Esophagus squamous epithelium (tissue), 5 donors: ENCODE data around the gene PNPLA5. TPM values are rescaled to one million over a fixed set of nuclear protein-coding genes. Genes with fewer than 3 reads are reported as not detected.
A peak's percentile ranks its signal among the peaks of the same experiment; 100 is the strongest.
"Not testable (repeated sequence)": the region's sequence is repeated elsewhere in the genome, so short reads cannot be mapped to it uniquely, and the experiment has no call there.

Experiments
- DNase-seq: peaks from one replicate; lab custom pipeline; 2025; lab: John Stamatoyannopoulos, UW
- H3K27ac ChIP-seq, 4 donors: fragments of 200-600 bp; sonication (generic); one replicate each; pipeline ENCODE4 v1.5.1; 2016 to 2019; ENCODE audit warnings: mild to moderate bottlenecking in 1 of 4
- H3K27me3 ChIP-seq, 4 donors: fragments of 200-600 bp; sonication (generic); 1 replicate in 3 of 4; 2 replicates in 1 of 4; pipeline versions ENCODE4 v1.5.1 to v1.6.0; 2017 to 2021; ENCODE audit warnings: antibody characterized with exemption in 1 of 4
- H3K36me3 ChIP-seq, 3 donors: fragments of 200-600 bp; sonication (generic); one replicate each; pipeline ENCODE4 v1.5.1; 2016 to 2019
- H3K4me1 ChIP-seq, 3 donors: fragments of 200-600 bp; sonication (generic); one replicate each; pipeline ENCODE4 v1.5.1; 2017 to 2019
- H3K4me3 ChIP-seq, 4 donors: fragments of 200-600 bp; sonication (generic); 1 replicate in 3 of 4; 2 replicates in 1 of 4; pipeline ENCODE4 v1.5.1; 2016 to 2019; ENCODE audit warnings: mild to moderate bottlenecking in 2 of 4, moderate library complexity in 1 of 4
- H3K9me3 ChIP-seq, 3 donors: fragments of 200-600 bp; sonication (generic); one replicate each; pipeline ENCODE4 v1.5.1; 2016 to 2019
- CTCF ChIP-seq, 6 experiments: fragments of 450-650 bp in 4 of 6; fragments of 200-600 bp in 2 of 6; sonication (generic) in 2 of 6; IDR thresholded peaks; one replicate each; pipeline ENCODE4 v1.5.1; 2016 to 2019; ENCODE audit warnings: antibody characterized with exemption in 6 of 6, mild to moderate bottlenecking in 4 of 6, moderate library complexity in 4 of 6
- POLR2A ChIP-seq, 4 donors: fragments of 450-650 bp; IDR thresholded peaks; one replicate each; pipeline ENCODE4 v1.6.1; 2017; ENCODE audit warnings: antibody characterized with exemption in 4 of 4, mild to moderate bottlenecking in 4 of 4, moderate library complexity in 3 of 4
- WGBS, 2 donors: methylation state at CpG; one replicate each; pipeline ENCODE4 v1.1.5; 2018; 5-methylcytosine and 5-hydroxymethylcytosine counted together
- intact Hi-C: fragments of 100-400 bp; cut with DNase I; formaldehyde crosslinking; loops from one replicate; pipeline ENCODE4 v1.15.0; 2022
- total RNA-seq, 4 donors: library from RNA; depleted of rRNA; stranded (reverse); fragments of >200 nt; gene quantifications; one replicate each; pipeline ENCODE4 v1.1.0, GENCODE V29; 2016
- donor health status: DM: yes; HTN: yes; CAD: no.

The PNPLA5 gene
- total RNA-seq, 4 donors from 2014 or later = not detected

- intact Hi-C loops = no loop called here
- TF ChIP-seq POLR2A (IDR thresholded peaks at IDR 0.05) (no peak), CTCF (IDR thresholded peaks at IDR 0.05) (no peak)
- Histone ChIP-seq H3K36me3 (no peaks in the 10 kb centered on the region), H3K27me3 (peaks cover 0 to 85% (median 0%) of the 10 kb centered on the region in 4 donors), H3K4me3 (no peak overlapping the region), H3K27ac (no peak overlapping the region), H3K9me3 (no peaks in the 10 kb centered on the region), H3K4me1 (no peaks in the 10 kb centered on the region)
- WGBS, 2 donors = 22 to 26% methylated on average over 4 of the region's 4 CpGs
- DNase-seq = no peak
These were observed 19.5 kb upstream of the PNPLA5 start for GRCh38 chr22:43911351-43911750.

GRCh38 chr22:43910178-43910695 lies 18.4 kb upstream of the PNPLA5 start:
- intact Hi-C loops = no loop called here
- no peak for TF ChIP-seq CTCF (IDR thresholded peaks at IDR 0.05)
- TF ChIP-seq POLR2A (IDR thresholded peaks at IDR 0.05) = no peak
- Histone ChIP-seq H3K4me1 (no peaks in the 10 kb centered on the region), H3K36me3 (no peaks in the 10 kb centered on the region), H3K27me3 (peaks cover 0 to 84% (median 0%) of the 10 kb centered on the region in 4 donors), H3K27ac (no peak overlapping the region), H3K9me3 (no peaks in the 10 kb centered on the region), H3K4me3 (no peak overlapping the region)
- WGBS, 2 donors = 39 to 48% methylated on average over 4 to 6 of the region's 6 CpGs
- DNase-seq = no peak

- H3K27me3 ChIP-seq = peaks cover 0 to 84% (median 0%) of the 10 kb centered on the region in 4 donors
- H3K27ac ChIP-seq = no peak overlapping the region
- TF ChIP-seq POLR2A (IDR thresholded peaks at IDR 0.05) (no peak), CTCF (IDR thresholded peaks at IDR 0.05) (no peak)
- no peaks in the 10 kb centered on the region for H3K36me3 ChIP-seq
- DNase-seq = no peak
- 58 to 64% methylated on average over 1 of the region's 1 CpG for WGBS, 2 donors
- no peaks in the 10 kb centered on the region for H3K4me1 ChIP-seq
- H3K9me3 ChIP-seq = no peaks in the 10 kb centered on the region
- intact Hi-C loops = no loop called here
- H3K4me3 ChIP-seq = no peak overlapping the region
These were observed 17.9 kb upstream of the PNPLA5 start for GRCh38 chr22:43909708-43910107.

GRCh38 chr22:43905681-43906080 lies 13.9 kb upstream of the PNPLA5 start:
- WGBS, 2 donors = 42 to 47% methylated on average over 6 to 7 of the region's 7 CpGs
- TF ChIP-seq CTCF (IDR thresholded peaks at IDR 0.05) = no peak
- TF ChIP-seq POLR2A (IDR thresholded peaks at IDR 0.05) = no peak
- no peaks in the 10 kb centered on the region for H3K4me1 ChIP-seq

GRCh38 chr22:43904412-43904811 lies 12.6 kb upstream of the PNPLA5 start:
- H3K9me3 ChIP-seq, DNase-seq, H3K36me3 ChIP-seq, intact Hi-C loops, H3K4me1 ChIP-seq, H3K4me3 ChIP-seq, H3K27ac ChIP-seq: not testable (repeated sequence)
- TF ChIP-seq CTCF (IDR thresholded peaks at IDR 0.05) = peak in 4 of 6 experiments; percentile 20 to 40 (median 21)
- peaks cover 0 to 82% (median 0%) of the 10 kb centered on the region in 4 donors for H3K27me3 ChIP-seq
- WGBS, 2 donors = 37 to 50% methylated on average over 2 to 3 of the region's 12 CpGs

More at GRCh38 chr22:43905681-43906080, 13.9 kb upstream of the PNPLA5 start:
- H3K36me3 ChIP-seq = no peaks in the 10 kb centered on the region
- intact Hi-C loops = no loop called here
- no peak overlapping the region for H3K27ac ChIP-seq
- H3K9me3 ChIP-seq = no peaks in the 10 kb centered on the region
- H3K27me3 ChIP-seq = peaks cover 0 to 79% (median 0%) of the 10 kb centered on the region in 4 donors
- no peak overlapping the region for H3K4me3 ChIP-seq
- no peak for DNase-seq

- WGBS, 2 donors = 54 to 62% methylated on average over 10 to 11 of the region's 12 CpGs
- intact Hi-C loops, H3K9me3 ChIP-seq, DNase-seq, H3K27ac ChIP-seq, H3K36me3 ChIP-seq, H3K4me3 ChIP-seq, H3K4me1 ChIP-seq: not testable (repeated sequence)
- H3K27me3 ChIP-seq = peaks cover 0 to 68% (median 0%) of the 10 kb centered on the region in 4 donors
These were observed 11.2 kb upstream of the PNPLA5 start for GRCh38 chr22:43903033-43903432.
